Heart left ventricle (tissue), 13 donors: ENCODE data around the gene ST8SIA5.

Experiments used
- POLR2A ChIP-seq, 2 donors: fragments of 450-650 bp; IDR thresholded peaks; one replicate each; pipeline ENCODE4 v1.6.1; 2017; ENCODE audit warnings: antibody characterized with exemption in 2 of 2, mild to moderate bottlenecking in 2 of 2, moderate library complexity in 2 of 2
- TF ChIP-seq, protein P1 (sequence below), 12 donors: fragments of 200-600 bp; sonication (generic) in 4 of 12; IDR thresholded peaks; one replicate each; pipeline versions ENCODE4 v1.5.0 to v1.8.0; 2018 to 2022; ENCODE audit warnings: antibody characterized with exemption in 12 of 12, mild to moderate bottlenecking in 5 of 12
- donor health status: ischemic (EF 13 %, LVEDD 7.1; RV severe dilation, severe dysfunction).
- donor health status: DM: no; HTN: yes; CAD: no.
- donor health status: DM: no; HTN: no; CAD: no.
- donor health status: ischemic (EF 25% LVEDD 6.9; RV normal size, moderate dysfunction).
- donor health status: ischemic (EF 25% LVEDD 5.7; RV mildly dilated, moderate dysfunction).
- donor health status: ischemic (EF 35%, LVEDD 5.7; RV mildly dilated, moderate dysfunction).
- donor health status: nonischemic (EF 11% LVEDD 7.7; RV severe dilation, severe dysfunction).
- donor health status: DM: yes; HTN: yes; CAD: no.
- donor health status: PGD.
- donor health status: ischemic (EF 29% LVEDD 5.4; RV normal size, mild dysfunction).
- donor health status: nonischemic (EF 23%, LVEDD 6.1; RV moderate dilation, normal function).

DNA sequence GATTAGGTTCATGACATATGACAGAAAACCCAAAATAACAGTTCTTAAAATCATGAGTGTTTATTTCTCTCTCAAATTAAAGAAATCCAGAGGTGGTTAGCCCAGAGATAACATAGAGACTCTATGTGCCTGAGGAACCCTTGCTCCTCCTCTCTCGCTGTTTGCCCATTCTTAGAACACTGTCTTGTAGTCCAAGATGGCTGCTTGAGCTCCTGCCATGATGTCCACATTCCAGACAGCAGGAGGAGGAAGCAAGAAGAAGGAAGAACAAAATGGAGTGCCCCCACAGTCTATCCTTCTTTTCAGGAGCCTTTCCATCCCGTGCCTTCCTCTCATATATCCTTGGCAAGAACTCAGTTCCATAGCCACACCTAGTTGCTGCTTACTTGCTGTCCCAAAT, 13.9 kb upstream of the ST8SIA5 start:
- TF ChIP-seq POLR2A (IDR thresholded peaks at IDR 0.05), result no peak
- TF ChIP-seq, protein P1, sequence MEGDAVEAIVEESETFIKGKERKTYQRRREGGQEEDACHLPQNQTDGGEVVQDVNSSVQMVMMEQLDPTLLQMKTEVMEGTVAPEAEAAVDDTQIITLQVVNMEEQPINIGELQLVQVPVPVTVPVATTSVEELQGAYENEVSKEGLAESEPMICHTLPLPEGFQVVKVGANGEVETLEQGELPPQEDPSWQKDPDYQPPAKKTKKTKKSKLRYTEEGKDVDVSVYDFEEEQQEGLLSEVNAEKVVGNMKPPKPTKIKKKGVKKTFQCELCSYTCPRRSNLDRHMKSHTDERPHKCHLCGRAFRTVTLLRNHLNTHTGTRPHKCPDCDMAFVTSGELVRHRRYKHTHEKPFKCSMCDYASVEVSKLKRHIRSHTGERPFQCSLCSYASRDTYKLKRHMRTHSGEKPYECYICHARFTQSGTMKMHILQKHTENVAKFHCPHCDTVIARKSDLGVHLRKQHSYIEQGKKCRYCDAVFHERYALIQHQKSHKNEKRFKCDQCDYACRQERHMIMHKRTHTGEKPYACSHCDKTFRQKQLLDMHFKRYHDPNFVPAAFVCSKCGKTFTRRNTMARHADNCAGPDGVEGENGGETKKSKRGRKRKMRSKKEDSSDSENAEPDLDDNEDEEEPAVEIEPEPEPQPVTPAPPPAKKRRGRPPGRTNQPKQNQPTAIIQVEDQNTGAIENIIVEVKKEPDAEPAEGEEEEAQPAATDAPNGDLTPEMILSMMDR (IDR thresholded peaks at IDR 0.05), result no peak
